ENCODE data around the gene GPNMB.

GPNMB gene

GRCh38 chr7:23273141-23273599 lies 26.6 kb downstream of the GPNMB start:
- DNase-seq (ENCODE audit: low read depth): peak; percentile 83

GRCh38 chr7:23275912-23276311 lies 29.3 kb downstream of the GPNMB start:
- no peak for DNase-seq (ENCODE audit: low read depth)

GRCh38 chr7:23276376-23276775 lies 29.8 kb downstream of the GPNMB start:
- no peak for DNase-seq (ENCODE audit: low read depth)

GRCh38 chr7:23276947-23277346 lies 30.4 kb downstream of the GPNMB start:
- no peak for DNase-seq (ENCODE audit: low read depth)

- no peak for DNase-seq (ENCODE audit: low read depth)
These were observed 30.9 kb downstream of the GPNMB start for GRCh38 chr7:23277359-23277989.

GRCh38 chr7:23279819-23280525 lies 33.4 kb downstream of the GPNMB start:
- no peak for DNase-seq (ENCODE audit: low read depth)

GRCh38 chr7:23283086-23283485 lies 36.5 kb downstream of the GPNMB start:
- DNase-seq (ENCODE audit: low read depth): no peak

GRCh38 chr7:23284871-23285270 lies 38.3 kb downstream of the GPNMB start:
- no peak for DNase-seq (ENCODE audit: low read depth)

GRCh38 chr7:23285657-23286646 lies 39.4 kb downstream of the GPNMB start:
- no peak for DNase-seq (ENCODE audit: low read depth)

GRCh38 chr7:23287612-23288011 lies 41.0 kb downstream of the GPNMB start:
- no peak for DNase-seq (ENCODE audit: low read depth)

- DNase-seq (ENCODE audit: low read depth): no peak
These were observed 44.4 kb downstream of the GPNMB start for GRCh38 chr7:23290993-23291392.

- DNase-seq (ENCODE audit: low read depth): no peak
These were observed 45.5 kb downstream of the GPNMB start for GRCh38 chr7:23291957-23292560.

- no peak for DNase-seq (ENCODE audit: low read depth)
These were observed 46.0 kb downstream of the GPNMB start for GRCh38 chr7:23292623-23293022.

- DNase-seq (ENCODE audit: low read depth): no peak
These were observed 47.0 kb downstream of the GPNMB start for GRCh38 chr7:23293500-23294073.

GRCh38 chr7:23294549-23295400 lies 48.2 kb downstream of the GPNMB start:
- no peak for DNase-seq (ENCODE audit: low read depth)

- DNase-seq (ENCODE audit: low read depth): no peak
These were observed 48.8 kb downstream of the GPNMB start for GRCh38 chr7:23295401-23295697.

GRCh38 chr7:23298141-23298881 lies 51.7 kb downstream of the GPNMB start:
- DNase-seq (ENCODE audit: low read depth): no peak

- DNase-seq (ENCODE audit: low read depth): peak; percentile 95
These were observed 52.6 kb downstream of the GPNMB start, which contains the start of gene MALSU1 for GRCh38 chr7:23298885-23299769. Gene MALSU1 (plus strand): TSS chr7:23299339. CDS start chr7:23299353, 14 bp downstream.

GRCh38 chr7:23299770-23300300 lies 53.3 kb downstream of the GPNMB start:
- no peak for DNase-seq (ENCODE audit: low read depth)

Data from stimulated activated CD8-positive, alpha-beta memory T cell treated with anti-CD3 and anti-CD28 coated beads, Interleukin-7, amount 100 ng/mL, for 24 hours (primary cell).